Peyer's patch (tissue), 4 donors: ENCODE data around the gene CHRNA3.

Experiments used
- CTCF ChIP-seq, 6 experiments: fragments of 450-650 bp in 4 of 6; fragments of 200-600 bp in 2 of 6; sonication (generic) in 1 of 6; IDR thresholded peaks; one replicate each; pipeline ENCODE4 v1.5.1; 2017 to 2019; ENCODE audit warnings: antibody characterized with exemption in 6 of 6, mild to moderate bottlenecking in 3 of 6, moderate library complexity in 1 of 6
- POLR2A ChIP-seq, 2 donors: fragments of 450-650 bp; IDR thresholded peaks; one replicate each; pipeline ENCODE4 v1.5.1; 2017; ENCODE audit warnings: antibody characterized with exemption in 2 of 2, mild to moderate bottlenecking in 2 of 2, moderate library complexity in 2 of 2

- TF ChIP-seq CTCF (IDR thresholded peaks at IDR 0.05) (no peak), POLR2A (IDR thresholded peaks at IDR 0.05) (no peak)
These were observed 14.6 kb upstream of the CHRNA3 start for GRCh38 chr15:78635346-78635745.
